GM10266 (cell line): ENCODE results near the gene PRKD3.

ENCODE experiments used
- DNase-seq: peaks from one replicate; pipeline ENCODE4 v3.0.0; 2012; ENCODE audit errors: extremely low spot score
- TF ChIP-seq, protein P1 (sequence below): IDR thresholded peaks from 2 replicates; pipeline ENCODE4 v1.5.1; 2012; ENCODE audit warnings: mild to moderate bottlenecking, low read depth; ENCODE audit not compliant: control insufficient read depth, insufficient read depth; ENCODE audit errors: missing control alignments

PRKD3 gene

GRCh38 chr2:37323781-37324535, 675 bp downstream of the PRKD3 start:
- DNase-seq = peak; percentile 32
- TF ChIP-seq, protein P1, sequence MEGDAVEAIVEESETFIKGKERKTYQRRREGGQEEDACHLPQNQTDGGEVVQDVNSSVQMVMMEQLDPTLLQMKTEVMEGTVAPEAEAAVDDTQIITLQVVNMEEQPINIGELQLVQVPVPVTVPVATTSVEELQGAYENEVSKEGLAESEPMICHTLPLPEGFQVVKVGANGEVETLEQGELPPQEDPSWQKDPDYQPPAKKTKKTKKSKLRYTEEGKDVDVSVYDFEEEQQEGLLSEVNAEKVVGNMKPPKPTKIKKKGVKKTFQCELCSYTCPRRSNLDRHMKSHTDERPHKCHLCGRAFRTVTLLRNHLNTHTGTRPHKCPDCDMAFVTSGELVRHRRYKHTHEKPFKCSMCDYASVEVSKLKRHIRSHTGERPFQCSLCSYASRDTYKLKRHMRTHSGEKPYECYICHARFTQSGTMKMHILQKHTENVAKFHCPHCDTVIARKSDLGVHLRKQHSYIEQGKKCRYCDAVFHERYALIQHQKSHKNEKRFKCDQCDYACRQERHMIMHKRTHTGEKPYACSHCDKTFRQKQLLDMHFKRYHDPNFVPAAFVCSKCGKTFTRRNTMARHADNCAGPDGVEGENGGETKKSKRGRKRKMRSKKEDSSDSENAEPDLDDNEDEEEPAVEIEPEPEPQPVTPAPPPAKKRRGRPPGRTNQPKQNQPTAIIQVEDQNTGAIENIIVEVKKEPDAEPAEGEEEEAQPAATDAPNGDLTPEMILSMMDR = no peak

DNA sequence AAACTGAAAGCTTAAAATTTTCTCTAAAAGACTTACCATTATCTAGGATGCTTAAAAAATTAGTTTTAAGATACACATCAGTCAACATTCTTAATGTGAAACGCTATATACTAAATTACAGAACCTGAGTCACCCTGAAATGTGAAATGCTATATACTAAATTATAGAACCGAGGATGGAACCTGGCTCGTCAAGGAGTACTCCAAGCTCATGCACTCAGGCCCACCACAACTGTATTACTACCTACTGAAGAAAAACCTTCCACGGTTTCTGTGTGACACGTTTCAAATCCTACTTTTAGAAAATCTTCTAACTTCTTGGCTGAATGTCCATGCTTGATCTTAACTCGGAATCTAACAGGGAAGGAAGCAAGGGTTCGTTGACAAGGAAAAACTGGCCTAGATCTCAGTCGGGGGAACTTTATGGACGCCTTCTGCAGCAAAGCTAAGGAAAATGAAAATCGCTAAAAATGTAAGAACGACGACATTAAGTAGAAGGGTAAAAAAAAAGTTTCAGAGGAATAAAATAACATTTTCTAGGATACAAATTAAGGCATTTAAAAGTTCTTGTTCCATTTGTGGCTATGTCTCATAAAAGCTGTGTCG, 1.4 kb downstream of the PRKD3 start:
- no peak for DNase-seq
- TF ChIP-seq, protein P1 = no peak

GRCh38 chr2:37322368-37322767, 2.3 kb downstream of the PRKD3 start:
- peak; percentile 31 for DNase-seq
- TF ChIP-seq, protein P1 = no peak

GRCh38 chr2:37321029-37321682, 3.5 kb downstream of the PRKD3 start:
- TF ChIP-seq, protein P1 = no peak
- DNase-seq = no peak

- DNase-seq = no peak
Measured at GRCh38 chr2:37319754-37320609, 4.7 kb downstream of the PRKD3 start.

DNA sequence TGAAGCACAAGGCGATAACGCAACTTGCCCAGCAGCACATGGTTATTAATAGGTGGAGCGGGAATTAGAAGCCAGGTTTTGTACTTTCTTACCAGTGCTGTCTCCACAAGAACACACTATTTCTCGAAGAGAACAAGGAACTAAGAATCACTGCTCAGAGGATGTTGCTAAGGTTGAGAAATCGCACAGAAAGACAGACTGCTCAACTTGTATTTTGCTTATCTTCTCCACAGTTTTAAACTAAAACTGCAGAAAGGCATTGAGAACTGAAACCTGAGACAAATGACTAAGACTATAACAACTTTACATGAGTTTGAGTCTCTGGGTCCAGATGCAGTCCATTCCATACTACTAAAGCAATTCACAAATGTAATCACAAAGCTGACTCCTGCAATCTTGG, 6.2 kb downstream of the PRKD3 start:
- peak; percentile 31 for DNase-seq
- TF ChIP-seq, protein P1 = no peak

More at GRCh38 chr2:37319754-37320609, 4.7 kb downstream of the PRKD3 start:
- TF ChIP-seq, protein P1 = no peak
